OCI-LY7 (cell line): ENCODE measurements around the gene GMDS.

Experiments used
- EZH2phosphoT487 ChIP-seq: fragments of 200-600 bp; sonication (generic); IDR thresholded peaks from 2 replicates; pipeline ENCODE4 v1.6.1; 2018; ENCODE audit warnings: low read depth, borderline replicate concordance, mild to moderate bottlenecking, mixed run types, antibody characterized with exemption, low read length, moderate library complexity, mixed read lengths
- TF ChIP-seq, protein P1 (sequence below): fragments of 200-600 bp; sonication (generic); conservative IDR thresholded peaks from 2 replicates; pipeline ENCODE4 v1.5.1; 2014; ENCODE audit warnings: mild to moderate bottlenecking, antibody characterized with exemption, low read length, moderate library complexity, mixed read lengths

DNA sequence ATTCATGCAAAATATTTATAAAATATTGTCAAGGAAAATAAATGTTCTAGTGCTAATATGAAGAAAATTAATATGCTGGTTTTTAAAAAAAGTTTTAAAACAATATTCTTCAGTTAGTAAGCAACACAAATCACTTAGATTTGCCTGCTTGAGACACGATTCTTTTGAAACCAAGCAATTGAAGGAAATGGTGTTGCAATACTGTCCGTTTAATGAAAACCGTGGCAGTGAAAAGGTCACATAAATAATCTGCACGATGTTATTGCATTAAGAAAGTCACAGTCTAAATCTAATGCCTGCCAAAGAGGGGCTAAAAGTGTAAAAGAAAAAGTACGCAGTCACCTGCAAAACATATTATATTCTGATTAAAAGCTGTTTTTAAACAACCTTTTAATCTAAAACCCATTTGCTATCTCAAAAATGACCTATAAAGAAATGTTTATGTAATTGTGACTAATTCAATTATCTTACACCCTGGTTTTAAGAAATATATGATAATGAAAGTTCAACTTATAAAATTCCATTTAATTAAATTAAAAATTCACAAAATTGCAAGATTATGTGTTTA, 143.0 kb downstream of the GMDS start:
- TF ChIP-seq, protein P1, sequence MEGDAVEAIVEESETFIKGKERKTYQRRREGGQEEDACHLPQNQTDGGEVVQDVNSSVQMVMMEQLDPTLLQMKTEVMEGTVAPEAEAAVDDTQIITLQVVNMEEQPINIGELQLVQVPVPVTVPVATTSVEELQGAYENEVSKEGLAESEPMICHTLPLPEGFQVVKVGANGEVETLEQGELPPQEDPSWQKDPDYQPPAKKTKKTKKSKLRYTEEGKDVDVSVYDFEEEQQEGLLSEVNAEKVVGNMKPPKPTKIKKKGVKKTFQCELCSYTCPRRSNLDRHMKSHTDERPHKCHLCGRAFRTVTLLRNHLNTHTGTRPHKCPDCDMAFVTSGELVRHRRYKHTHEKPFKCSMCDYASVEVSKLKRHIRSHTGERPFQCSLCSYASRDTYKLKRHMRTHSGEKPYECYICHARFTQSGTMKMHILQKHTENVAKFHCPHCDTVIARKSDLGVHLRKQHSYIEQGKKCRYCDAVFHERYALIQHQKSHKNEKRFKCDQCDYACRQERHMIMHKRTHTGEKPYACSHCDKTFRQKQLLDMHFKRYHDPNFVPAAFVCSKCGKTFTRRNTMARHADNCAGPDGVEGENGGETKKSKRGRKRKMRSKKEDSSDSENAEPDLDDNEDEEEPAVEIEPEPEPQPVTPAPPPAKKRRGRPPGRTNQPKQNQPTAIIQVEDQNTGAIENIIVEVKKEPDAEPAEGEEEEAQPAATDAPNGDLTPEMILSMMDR: no peak
- TF ChIP-seq EZH2phosphoT487: no peak
